GM04504 (cell line): Measurements from ENCODE around the gene IQCE.
"Not testable (repeated sequence)": the region's sequence is repeated elsewhere in the genome, so short reads cannot be mapped to it uniquely, and the experiment has no call there.

ENCODE experiments used
- DNase-seq: peaks from one replicate; pipeline ENCODE4 v3.0.0-alpha.2; 2012; ENCODE audit warnings: low read depth

The IQCE gene

DNA sequence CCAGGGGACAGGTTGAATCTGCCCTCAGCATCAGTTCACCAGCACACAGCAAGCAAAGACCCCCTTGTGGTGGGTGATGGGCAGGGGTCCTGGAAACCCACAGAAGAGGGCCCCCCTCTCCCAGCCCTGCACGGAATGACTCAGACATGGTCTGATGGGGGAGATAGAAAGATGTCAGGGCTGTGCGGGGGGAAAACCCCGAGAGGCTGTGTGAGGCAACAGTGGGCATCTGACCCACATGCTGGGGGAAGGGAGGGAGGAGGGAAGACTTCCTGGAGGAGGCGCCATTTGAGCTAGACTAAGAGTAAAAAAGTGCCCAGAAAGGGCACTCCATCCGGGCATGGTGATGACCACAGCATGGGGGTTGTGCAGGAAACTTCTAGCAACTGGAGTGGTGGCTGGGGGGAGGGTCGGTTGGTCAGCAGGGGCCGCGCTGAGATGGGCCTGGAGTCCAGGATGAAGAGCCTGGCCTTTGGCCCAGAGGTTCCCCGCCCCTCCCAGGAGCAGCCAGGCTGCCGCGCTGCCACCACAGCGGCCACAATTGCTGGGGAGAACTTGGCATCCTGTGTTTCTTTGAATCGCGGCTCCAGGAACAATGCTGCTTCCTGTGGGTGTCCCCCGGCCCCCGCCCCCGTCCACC is 36.7 kb upstream of the IQCE start:
- no peak for DNase-seq

GRCh38 chr7:2522780-2523433 is 35.9 kb upstream of the IQCE start:
- no peak for DNase-seq

DNA sequence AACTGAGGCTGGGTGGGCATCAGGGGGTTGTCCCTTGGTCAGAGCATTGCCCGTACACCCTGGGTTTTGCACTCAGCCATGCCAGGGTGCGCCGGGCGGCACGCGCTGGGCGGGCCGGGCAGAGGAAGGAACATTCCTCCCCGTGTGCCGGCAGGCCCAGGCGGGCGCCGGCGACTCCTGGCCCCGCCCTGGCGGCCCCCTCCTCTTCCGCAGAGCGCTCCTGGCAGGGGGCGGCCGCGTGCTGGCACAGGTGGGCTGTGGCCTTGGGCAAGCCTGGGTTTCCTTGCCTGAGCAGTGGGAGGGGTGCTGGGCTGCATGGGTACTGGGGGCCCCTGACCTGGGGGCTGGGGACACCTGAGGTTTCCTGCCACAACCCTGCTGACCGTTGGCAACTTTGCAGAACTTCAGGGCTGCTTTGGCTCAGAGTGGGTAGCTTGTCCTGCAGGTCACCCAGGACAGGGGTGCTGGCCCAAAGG is 35.3 kb upstream of the IQCE start:
- no peak for DNase-seq

DNA sequence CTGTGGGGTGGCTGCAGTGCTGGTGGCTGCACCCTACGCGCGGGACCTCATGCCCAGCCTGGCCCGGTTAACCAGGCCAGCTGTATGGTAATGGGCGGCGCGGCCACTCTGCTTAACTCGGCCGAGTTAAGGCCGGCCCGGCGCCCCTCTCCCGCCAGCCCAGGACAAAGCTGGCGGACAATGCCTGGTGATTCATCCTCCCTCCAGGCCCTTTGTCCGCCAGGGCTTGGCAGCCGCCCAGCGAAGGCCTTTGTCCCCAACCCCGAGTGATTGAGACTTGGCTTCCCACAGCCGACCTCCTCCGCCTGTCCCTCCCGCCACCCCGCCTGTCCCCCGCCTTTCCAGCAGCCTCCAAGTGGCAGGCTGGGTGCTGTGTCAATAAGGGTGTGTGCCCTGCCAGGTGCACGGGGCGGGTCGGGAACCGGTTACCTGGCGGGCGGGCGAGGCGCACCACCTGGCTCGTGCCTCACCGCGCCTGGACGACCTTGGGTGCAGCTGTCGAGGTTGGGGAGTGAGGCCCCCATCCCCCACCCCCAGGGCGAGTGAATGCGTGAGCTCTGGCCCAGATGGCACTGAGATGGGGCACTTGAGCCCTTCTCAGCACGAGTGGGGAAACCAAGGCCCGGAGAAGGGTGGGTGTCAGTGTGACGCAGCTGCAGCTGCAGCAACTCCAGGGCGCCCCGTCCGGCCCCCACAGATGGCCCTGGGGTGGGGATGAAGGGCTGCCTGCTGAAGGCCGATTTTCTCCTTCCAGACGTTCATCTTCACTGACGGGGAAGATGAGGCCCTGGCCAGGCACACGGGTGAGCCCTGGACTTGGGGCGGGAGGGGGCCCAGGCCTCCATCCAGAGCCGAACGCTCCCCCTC is 34.6 kb upstream of the IQCE start:
- DNase-seq = no peak

GRCh38 chr7:2524808-2525657 is 33.7 kb upstream of the IQCE start:
- no peak for DNase-seq

DNA sequence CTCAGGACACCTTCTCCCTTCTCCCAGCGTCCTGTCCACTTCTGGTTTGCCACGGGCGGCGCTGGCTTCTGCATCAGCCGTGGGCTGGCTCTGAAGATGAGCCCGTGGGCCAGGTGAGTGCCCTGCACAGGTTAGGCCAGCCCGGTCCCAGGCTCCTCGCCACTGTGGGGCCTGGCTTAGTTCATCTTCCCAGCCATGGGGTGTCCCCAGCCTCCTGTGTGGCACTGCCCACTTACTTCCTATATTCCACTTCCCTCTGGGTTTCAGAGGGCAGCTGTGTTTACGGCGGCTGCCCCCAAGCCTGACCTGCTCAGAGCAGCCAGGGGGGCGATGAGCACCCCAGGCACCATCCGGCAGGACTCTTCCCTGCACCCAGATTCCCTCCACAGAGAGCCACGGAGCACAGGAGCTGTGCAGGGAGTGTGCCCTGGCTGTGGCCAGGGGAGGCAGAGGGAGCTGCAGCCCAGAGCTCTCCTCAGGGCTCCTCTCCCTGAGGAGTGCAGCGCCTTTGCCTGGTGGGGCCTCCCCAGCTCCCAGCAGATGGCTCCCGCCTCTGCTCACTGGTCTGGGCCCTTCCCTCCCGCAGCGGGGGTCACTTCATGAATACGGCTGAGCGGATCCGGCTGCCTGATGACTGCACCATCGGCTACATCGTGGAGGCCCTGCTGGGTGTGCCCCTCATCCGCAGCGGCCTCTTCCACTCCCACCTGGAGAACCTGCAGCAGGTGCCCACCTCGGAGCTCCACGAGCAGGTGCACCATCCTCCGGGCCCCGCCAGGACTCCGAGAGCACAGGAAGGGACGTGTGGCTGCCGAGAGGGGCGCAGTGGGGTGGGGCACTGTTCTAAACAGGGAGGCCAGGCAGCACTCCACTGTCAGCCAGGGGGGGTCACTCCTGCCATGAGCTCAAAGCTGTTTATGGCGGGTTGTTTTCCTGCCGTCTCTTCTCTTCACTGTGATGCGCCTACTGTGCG is 32.8 kb upstream of the IQCE start:
- DNase-seq = no peak

GRCh38 chr7:2526659-2527504 is 31.9 kb upstream of the IQCE start:
- DNase-seq = no peak

DNA sequence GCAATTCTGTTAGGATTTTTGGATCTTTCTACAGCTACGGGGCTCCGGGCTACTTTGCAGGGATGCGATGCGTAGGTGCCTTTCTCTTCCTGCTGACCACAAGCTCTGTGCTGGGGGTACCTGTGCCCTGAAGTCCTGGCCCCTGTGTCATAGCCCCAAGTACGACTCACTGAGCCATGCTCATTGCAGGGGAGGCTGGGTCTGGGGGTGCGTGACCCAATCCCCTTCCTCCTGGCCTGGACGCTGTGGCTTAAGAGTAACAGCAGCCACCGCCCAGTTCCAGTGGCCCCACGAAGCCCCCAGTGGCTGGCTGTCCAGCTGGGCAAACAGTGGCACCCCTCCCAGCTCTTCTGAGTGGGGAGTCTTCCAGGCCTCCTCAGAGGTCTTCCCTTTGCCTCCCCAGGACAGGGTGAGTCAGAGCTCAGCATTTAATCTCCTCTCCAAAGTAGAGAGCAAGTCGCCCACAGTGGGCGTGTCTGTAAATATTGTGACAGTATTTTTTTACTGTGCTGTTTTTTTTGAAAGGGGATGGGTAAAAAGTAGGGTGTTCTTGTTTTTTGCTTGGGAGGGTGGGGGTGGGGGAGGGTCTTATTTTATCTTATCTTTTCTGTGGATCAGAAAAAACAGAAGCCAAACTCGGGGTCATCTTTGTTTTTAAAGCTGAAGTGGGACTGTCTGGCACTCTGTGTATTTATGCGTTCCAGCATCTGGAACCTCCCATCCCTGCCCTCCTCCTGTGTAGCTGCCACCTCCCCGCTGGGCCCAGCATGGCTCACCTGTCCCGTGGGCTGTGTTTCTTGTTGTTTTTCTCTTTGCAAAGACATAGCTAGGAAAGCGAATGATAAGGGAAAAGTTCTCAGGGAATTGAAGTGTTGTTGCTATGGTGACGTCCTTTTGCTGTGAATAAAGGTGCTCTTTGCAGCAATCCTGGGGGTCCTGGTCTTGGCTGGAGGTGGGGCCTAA is 31.0 kb upstream of the IQCE start:
- DNase-seq = peak; percentile 54

DNA sequence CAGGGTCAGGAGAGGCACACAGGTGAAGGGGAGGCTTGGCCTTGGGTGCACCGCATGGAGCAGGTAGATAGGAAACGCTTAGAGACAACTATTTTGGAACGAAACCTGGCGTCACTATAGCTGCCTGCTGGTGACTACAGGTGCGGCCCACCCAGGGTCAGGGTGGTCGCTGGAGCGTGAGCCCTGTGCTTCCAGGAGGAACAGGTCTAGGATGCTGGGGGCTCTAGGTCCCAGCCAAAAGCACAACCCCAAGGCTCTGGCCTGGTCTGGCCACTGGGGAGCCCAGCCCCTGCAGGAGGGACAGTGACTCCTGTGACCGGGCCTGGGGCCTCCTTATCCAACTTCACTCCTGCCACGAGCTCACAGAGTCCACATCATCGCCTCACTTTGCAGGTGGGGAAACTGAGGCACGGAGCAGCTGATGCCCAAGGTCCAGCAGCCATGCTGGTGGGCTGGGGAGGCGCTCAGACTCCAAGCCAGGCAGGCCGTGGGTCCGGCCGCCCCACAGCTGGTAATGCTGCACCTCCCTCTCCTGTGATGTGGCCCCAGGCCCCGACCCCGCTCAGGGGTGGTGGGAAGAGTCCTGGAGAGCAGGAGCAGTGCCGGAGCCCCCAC is 30.2 kb upstream of the IQCE start:
- no peak for DNase-seq

- no peak for DNase-seq
Measured at GRCh38 chr7:2529161-2530070, 29.4 kb upstream of the IQCE start.

GRCh38 chr7:2530071-2530987 is 28.4 kb upstream of the IQCE start:
- DNase-seq = no peak

DNA sequence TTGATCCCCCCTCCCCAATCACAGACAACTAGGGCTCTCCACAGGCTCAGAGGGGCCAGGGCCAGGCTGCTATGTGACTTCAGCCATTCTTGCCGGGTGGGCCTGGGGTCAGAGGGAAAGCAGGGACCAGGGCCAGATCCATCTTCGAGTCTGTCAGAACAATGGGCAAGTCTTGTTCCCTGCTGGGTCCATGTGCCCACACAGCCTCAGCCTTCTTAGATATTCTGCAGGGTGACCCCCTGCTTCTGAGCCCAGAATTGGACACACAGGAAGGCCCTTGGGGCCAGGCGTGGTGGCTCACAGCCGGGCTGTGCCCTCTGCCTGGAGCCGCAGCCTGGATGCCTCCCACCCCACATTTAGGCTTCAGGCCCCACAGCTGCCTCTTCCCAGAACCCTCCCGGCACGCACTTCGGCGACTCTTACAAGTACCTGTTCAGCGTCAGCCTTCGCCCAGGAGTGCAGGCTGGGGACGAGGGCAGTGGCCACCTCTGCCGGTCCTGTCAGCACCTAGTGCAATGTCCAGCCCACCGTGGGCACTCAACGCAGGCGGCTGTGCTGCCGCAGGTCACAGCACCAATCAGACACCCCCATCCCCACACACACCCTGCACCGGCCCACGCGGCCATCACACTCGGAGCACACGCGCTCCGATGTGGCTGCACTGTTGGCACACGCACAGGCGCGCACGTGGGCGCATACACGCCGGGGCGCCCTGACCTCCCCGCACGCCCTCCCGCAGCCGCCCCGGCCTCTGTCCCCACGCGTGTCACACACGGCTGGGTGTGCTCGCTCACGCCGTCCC is 27.6 kb upstream of the IQCE start:
- not testable (repeated sequence) for DNase-seq

DNA sequence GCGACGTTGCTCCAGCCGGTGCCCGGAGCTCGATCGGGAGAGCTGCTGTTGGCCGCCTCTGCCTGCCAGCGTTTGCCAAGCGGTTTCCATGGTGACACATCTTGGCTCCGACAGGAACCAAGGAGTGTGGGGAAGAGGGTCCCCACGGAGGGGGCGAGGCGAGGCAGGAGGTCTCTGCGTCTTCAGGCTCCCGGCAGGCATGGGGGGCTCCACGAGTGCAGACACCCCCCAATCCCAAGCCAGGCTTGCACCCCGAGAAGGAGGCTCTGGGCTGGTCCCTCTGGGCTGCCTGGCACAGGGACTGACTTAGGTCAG is 27.0 kb upstream of the IQCE start:
- DNase-seq = not testable (repeated sequence)

DNA sequence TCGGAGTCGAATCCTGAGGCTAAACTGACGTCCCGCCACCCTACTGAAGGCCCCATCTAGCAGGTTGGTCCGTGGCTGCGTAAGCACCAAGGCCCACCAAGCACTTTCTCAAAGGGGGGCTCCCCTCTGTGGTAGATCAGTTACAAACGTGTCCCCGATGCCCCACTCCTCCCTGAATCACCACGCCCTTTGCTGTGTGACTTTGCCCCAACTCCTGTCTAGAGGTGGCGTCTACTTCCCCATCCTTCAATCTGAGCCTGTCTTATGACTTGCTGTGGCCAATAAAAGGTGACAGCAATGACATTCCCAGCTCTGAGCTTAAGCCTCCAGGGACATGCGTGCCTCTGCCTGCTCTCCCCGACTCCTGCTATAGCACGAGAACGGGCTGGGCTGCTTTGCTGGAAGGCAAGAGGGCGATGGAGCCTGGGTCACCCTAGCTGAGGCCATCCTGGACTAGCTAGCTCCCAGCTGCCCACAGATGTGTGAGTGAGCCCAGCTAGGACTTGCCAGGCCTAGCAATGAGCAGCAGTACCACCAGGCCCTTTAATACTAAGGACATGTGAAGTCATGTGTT is 26.5 kb upstream of the IQCE start:
- DNase-seq = not testable (repeated sequence)

- not testable (repeated sequence) for DNase-seq
Measured at GRCh38 chr7:2532816-2533215, 26.0 kb upstream of the IQCE start.
